Measurements from ENCODE around the gene GTF2F2.

The GTF2F2 gene

GRCh38 chr13:45301263-45301662 lies 181.0 kb downstream of the GTF2F2 start:
- no peak for DNase-seq (ENCODE audit: low read depth in 2 of 2)

- DNase-seq (ENCODE audit: low read depth in 2 of 2): no peak
Observed at GRCh38 chr13:45302507-45302906, 182.2 kb downstream of the GTF2F2 start.

- DNase-seq (ENCODE audit: low read depth in 2 of 2): no peak
Observed at GRCh38 chr13:45303026-45303425, 182.7 kb downstream of the GTF2F2 start.

- no peak for DNase-seq (ENCODE audit: low read depth in 2 of 2)
Observed at GRCh38 chr13:45303866-45304265, 183.6 kb downstream of the GTF2F2 start.

- DNase-seq (ENCODE audit: low read depth in 2 of 2): no peak
Observed at GRCh38 chr13:45305079-45305478, 184.8 kb downstream of the GTF2F2 start.

GRCh38 chr13:45306966-45307365 lies 186.7 kb downstream of the GTF2F2 start:
- DNase-seq (ENCODE audit: low read depth in 2 of 2): no peak

- no peak for DNase-seq (ENCODE audit: low read depth in 2 of 2)
Observed at GRCh38 chr13:45310341-45311131, 190.2 kb downstream of the GTF2F2 start.

- DNase-seq (ENCODE audit: low read depth in 2 of 2): no peak
Observed at GRCh38 chr13:45314822-45315221, 194.5 kb downstream of the GTF2F2 start.

GRCh38 chr13:45315520-45316167 lies 195.3 kb downstream of the GTF2F2 start:
- no peak for DNase-seq (ENCODE audit: low read depth in 2 of 2)

- DNase-seq (ENCODE audit: low read depth in 2 of 2): no peak
Observed at GRCh38 chr13:45316338-45316737, 196.0 kb downstream of the GTF2F2 start.

- DNase-seq (ENCODE audit: low read depth in 2 of 2): no peak
Observed at GRCh38 chr13:45316996-45317395, 196.7 kb downstream of the GTF2F2 start.

- no peak for DNase-seq (ENCODE audit: low read depth in 2 of 2)
Observed at GRCh38 chr13:45320876-45321629, 200.7 kb downstream of the GTF2F2 start.

- no peak for DNase-seq (ENCODE audit: low read depth in 2 of 2)
Observed at GRCh38 chr13:45325806-45326205, 205.5 kb downstream of the GTF2F2 start.

GRCh38 chr13:45327253-45327955 lies 207.1 kb downstream of the GTF2F2 start:
- DNase-seq (ENCODE audit: low read depth in 2 of 2): no peak

- no peak for DNase-seq (ENCODE audit: low read depth in 2 of 2)
Observed at GRCh38 chr13:45328661-45329111, 208.4 kb downstream of the GTF2F2 start.

GRCh38 chr13:45331123-45331619 lies 210.9 kb downstream of the GTF2F2 start:
- no peak for DNase-seq (ENCODE audit: low read depth in 2 of 2)

- DNase-seq (ENCODE audit: low read depth in 2 of 2): no peak
Observed at GRCh38 chr13:45331692-45332035, 211.4 kb downstream of the GTF2F2 start.

- DNase-seq (ENCODE audit: low read depth in 2 of 2): no peak
Observed at GRCh38 chr13:45332036-45332830, 211.9 kb downstream of the GTF2F2 start.

- no peak for DNase-seq (ENCODE audit: low read depth in 2 of 2)
Observed at GRCh38 chr13:45332831-45333219, 212.5 kb downstream of the GTF2F2 start.

- no peak for DNase-seq (ENCODE audit: low read depth in 2 of 2)
Observed at GRCh38 chr13:45333251-45333976, 213.1 kb downstream of the GTF2F2 start.

All from stimulated activated CD4-positive, alpha-beta T cell treated with anti-CD3 and anti-CD28 coated beads, Interleukin-15, amount 100 ng/mL, for 48 hours (primary cell).